Measurements from ENCODE around the gene BSPRY.

DNA sequence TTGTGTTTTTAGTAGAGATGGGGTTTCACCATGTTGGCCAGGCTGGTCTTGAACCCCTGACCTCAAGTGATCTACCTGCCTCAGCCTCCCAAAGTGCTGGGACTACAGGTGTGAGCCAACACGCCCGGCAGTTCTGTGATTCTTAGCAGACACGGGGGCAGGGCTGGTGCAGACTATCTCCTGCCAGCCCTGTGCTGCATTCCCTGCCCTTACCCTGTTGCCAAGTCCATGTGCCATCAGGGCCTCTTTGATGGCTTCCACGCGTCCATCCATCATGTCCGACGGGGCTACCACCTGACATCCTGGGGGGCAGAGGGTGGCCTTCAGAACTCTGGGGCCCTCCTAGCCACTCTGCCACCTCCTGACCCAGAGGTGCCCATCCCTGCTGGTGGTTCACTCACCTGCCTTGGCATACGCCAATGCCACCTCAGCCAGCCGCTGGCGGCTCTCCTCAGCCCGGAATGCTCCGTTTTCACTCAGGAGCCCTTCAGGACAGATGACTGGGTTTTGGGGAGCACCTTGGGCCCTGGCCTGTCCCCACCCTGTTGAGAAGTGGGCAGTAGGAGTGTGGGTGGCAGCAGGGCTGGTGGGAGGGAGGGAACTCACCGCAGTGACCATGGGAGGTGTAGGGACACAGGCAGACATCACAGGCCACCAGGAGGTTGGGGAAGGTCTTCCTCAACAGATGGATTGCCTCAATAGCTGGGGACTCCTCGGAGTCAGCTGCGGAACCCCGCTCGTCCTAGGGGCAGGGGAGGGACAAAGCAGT, 41.0 kb downstream of the BSPRY start:
- TF ChIP-seq POLR2AphosphoS5 (IDR thresholded peaks at IDR 0.05) = no peak
- no peak for TF ChIP-seq POLR2A (IDR thresholded peaks at IDR 0.05)
- no peak for TF ChIP-seq CTCF (IDR thresholded peaks at IDR 0.05)
